Activated T-cell treated with anti-CD3 and anti-CD28 coated beads, Interleukin-2, amount 50 U/mL, for 48 hours (primary cell): ENCODE measurements around the gene DROSHA.
"Not testable (repeated sequence)": the region's sequence is repeated elsewhere in the genome, so short reads cannot be mapped to it uniquely, and the experiment has no call there.

Experiments used
- DNase-seq, 2 experiments: peaks; one replicate each; pipeline ENCODE4 v3.0.0-alpha.2; 2020

DROSHA gene

GRCh38 chr5:31372124-31372523 is 159.8 kb downstream of the DROSHA start:
- DNase-seq = no peak

DNA sequence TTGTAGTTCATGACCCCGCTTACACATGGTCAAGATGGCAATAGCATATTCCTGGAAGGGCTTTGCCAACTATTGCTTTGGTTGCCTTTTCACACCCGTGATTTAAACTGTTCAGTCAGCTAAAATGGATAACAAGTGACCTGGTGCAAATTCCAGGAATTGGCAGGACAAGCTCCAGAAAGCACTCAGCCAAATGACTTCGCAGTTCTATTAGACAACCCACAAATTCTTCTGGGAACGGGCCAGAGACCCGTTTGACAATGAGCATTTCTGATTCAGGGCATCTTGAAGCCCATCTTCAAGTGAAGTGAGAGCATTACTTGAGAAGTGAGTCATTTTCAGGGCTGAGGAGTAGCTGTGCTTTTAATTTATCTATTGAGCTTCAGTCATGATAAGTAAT is 165.0 kb downstream of the DROSHA start:
- DNase-seq = no peak

- no peak for DNase-seq
Observed at GRCh38 chr5:31365776-31366175, 166.1 kb downstream of the DROSHA start.

DNA sequence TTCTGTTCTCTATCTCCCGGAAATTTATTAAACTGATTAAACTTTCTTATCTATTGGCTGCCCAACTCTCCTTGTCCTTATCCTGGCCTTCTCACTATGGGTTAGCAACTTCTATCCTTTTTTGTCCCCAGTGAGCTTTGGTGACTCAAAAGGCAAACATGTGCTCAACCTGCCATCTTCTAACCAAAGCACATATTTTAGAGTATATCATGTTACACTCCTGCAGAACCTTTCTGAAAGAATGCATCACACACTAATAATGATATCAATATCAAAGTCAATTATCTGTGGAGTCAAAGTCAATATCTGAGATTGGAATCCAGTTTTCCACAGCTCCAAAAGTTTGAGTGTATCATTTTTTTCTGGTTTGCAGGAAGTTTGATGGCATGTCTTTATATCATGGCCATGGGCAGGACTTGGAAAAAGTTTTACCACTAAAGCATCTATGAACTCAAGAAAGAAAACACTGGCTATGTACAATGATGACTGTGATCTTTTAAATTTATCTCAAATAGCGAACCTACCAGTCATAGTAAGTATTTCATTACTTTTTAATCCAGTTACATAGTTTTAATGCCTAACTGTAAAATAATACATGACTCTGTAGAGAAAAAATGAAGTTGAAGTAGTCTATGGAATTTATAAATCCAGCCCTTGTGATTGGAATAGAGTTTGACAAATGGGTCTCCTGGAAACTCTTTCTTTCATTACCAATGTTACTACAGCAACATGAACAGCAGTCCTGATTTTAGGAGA is 166.8 kb downstream of the DROSHA start:
- DNase-seq = no peak

DNA sequence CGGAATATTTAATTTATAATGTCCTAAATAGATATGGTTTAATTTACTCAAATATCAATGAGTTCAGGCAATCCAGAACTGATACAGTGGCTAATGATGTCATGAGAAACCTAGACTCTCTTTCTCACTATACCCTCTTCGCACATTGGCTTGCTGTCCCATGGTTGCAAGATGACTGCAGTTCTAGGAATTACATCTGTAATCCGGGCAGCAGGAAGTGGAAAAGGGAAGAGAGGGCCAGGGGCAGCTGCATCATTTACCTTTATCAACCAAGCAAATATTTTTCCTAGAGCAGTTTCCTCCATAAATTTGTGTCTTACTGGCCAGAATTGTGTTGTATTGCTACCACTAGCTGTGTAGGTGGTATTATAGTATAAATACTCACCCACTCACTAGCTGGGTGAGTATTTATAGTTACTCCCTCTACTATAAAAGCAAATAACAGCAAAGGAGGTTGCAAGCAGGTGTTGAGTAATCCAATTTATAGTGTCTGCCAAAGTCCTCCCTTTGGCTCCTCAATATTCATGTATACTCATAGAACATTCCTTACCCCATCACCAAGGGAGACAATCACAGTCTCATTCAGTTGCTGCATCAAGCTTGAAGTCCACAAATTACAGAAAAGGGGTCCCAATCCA is 168.8 kb downstream of the DROSHA start:
- DNase-seq = no peak

- DNase-seq = no peak
Observed at GRCh38 chr5:31362529-31362900, 169.4 kb downstream of the DROSHA start.

DNA sequence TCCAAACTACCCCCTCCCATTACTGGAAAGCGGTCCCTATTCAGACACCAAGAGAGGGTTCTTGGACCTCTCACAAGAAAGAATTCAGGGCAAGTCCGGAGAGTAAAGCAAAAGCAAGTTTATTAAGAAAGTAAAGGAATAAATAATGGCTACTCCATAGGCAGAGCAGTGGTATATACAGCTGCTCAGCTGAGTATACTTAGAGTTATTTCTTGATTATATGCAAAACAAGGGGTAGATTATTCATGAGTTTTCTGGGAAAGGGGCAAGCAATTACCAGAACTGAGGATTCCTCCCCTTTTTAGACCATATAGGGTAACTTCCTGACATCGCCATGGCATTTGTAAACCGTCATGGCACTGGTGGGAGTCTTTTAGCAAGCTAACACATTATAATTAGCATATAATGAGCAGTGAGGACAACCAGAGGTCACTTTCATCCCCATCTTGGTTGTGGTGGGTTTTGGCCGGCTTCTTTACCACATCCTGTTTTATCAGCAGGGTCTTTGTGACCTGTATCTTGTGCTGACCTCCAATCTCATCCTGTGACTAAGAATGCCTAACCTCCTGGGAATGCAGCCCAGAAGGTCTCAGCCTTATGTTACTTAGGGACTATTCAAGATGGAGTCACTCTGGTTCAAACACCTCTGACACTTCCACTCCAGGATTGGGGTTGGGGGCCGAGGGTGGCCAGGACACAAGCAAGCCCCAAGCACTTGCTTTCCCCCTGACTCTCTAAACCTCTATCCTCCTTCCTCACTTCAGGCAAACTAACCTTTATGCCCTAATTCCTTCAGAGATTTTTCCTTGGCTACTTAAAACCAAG is 170.0 kb downstream of the DROSHA start:
- DNase-seq = not testable (repeated sequence)

GRCh38 chr5:31361234-31361633 is 170.7 kb downstream of the DROSHA start:
- DNase-seq = no peak

- DNase-seq = no peak
Observed at GRCh38 chr5:31359839-31360238, 172.1 kb downstream of the DROSHA start.

- DNase-seq = no peak
Observed at GRCh38 chr5:31357038-31357437, 174.9 kb downstream of the DROSHA start.

DNA sequence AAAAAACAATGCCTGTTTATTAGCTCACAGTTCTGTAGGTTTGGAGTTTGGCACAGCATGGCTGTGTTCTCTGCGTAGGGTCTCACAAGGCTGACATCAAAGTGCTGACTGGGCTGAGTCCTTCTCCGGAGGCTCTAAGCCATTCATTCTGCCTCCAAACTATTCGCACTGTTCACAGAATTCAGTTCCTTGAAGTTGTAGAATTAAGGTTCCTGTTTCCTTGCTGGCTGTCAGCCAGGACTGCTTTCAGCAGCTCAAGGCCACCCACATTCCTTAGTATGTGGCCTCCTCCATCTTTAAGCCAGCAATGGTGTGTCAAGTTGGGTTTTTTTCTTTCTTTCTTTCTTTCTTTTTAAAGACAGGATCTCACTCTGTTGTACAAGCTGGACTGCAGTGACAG is 176.6 kb downstream of the DROSHA start:
- DNase-seq = no peak
